ENCODE data around the gene BIRC7.
"Not testable (repeated sequence)": the region's sequence is repeated elsewhere in the genome, so short reads cannot be mapped to it uniquely, and the experiment has no call there.

Gene BIRC7

GRCh38 chr20:63208346-63208909, 27.3 kb upstream of the BIRC7 start:
- no peak for DNase-seq

- DNase-seq, result no peak
These were observed 25.6 kb upstream of the BIRC7 start for GRCh38 chr20:63210011-63210605.

GRCh38 chr20:63212393-63212730, 23.3 kb upstream of the BIRC7 start:
- no peak for DNase-seq

GRCh38 chr20:63212792-63213191, 22.9 kb upstream of the BIRC7 start:
- DNase-seq, result no peak

GRCh38 chr20:63214514-63214913, 21.2 kb upstream of the BIRC7 start:
- no peak for DNase-seq

- peak; percentile 66 for DNase-seq
These were observed 20.3 kb upstream of the BIRC7 start for GRCh38 chr20:63215101-63216040.

GRCh38 chr20:63216041-63216848, 19.5 kb upstream of the BIRC7 start, which contains the start of gene YTHDF1:
Gene YTHDF1, minus strand, starts transcription at chr20:63216131. Its CDS starts 239 bp downstream, at chr20:63215892.
- peak; percentile 97 for DNase-seq

- peak; percentile 57 for DNase-seq
These were observed 18.7 kb upstream of the BIRC7 start for GRCh38 chr20:63216849-63217471.

GRCh38 chr20:63217706-63218105, 18.0 kb upstream of the BIRC7 start:
- DNase-seq, result no peak

GRCh38 chr20:63218701-63219446, 16.8 kb upstream of the BIRC7 start:
- DNase-seq, result no peak

GRCh38 chr20:63219447-63219821, 16.3 kb upstream of the BIRC7 start:
- no peak for DNase-seq

- no peak for DNase-seq
These were observed 15.7 kb upstream of the BIRC7 start for GRCh38 chr20:63219866-63220521.

- DNase-seq, result no peak
These were observed 14.9 kb upstream of the BIRC7 start for GRCh38 chr20:63220696-63221399.

GRCh38 chr20:63221400-63222053, 14.2 kb upstream of the BIRC7 start:
- DNase-seq, result not testable (repeated sequence)

GRCh38 chr20:63222541-63222940, 13.2 kb upstream of the BIRC7 start:
- DNase-seq, result no peak

GRCh38 chr20:63223121-63223825, 12.4 kb upstream of the BIRC7 start:
- peak; percentile 70 for DNase-seq

GRCh38 chr20:63223826-63224207, 11.9 kb upstream of the BIRC7 start:
- DNase-seq, result no peak

- DNase-seq, result no peak
These were observed 11.2 kb upstream of the BIRC7 start for GRCh38 chr20:63224412-63225081.

GRCh38 chr20:63225082-63225454, 10.6 kb upstream of the BIRC7 start:
- no peak for DNase-seq
